DMS53 treated with DMSO at 0.1 percent for 48 hours (cell line): ENCODE data around the gene WDR74.

Source experiments
- DNase-seq: peaks from one replicate; lab custom pipeline; 2025; ENCODE audit not compliant: unreplicated experiment; lab: John Stamatoyannopoulos, UW

The WDR74 gene

GRCh38 chr11:62799486-62799885, 39.9 kb downstream of the WDR74 start:
- no peak for DNase-seq

DNA sequence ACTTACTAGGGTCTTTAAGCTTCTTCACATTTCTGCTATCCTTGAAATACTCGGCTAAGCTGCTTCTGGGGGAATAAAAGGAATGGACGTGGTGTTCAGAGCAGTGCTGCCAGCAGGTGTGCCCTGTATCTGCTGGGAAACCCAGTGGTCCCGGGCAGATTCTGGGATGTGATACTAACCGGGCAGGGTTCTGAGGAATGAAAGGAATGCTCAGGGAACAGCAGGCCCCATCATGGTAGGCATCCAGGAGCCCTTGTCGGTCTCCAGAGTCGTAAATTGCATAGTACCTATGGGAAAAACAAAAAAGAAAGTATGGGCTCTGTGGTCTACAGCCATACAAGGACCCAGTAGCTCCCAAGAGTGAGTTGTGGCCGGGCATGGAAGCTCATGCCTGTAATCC, 43.1 kb downstream of the WDR74 start:
- no peak for DNase-seq

DNA sequence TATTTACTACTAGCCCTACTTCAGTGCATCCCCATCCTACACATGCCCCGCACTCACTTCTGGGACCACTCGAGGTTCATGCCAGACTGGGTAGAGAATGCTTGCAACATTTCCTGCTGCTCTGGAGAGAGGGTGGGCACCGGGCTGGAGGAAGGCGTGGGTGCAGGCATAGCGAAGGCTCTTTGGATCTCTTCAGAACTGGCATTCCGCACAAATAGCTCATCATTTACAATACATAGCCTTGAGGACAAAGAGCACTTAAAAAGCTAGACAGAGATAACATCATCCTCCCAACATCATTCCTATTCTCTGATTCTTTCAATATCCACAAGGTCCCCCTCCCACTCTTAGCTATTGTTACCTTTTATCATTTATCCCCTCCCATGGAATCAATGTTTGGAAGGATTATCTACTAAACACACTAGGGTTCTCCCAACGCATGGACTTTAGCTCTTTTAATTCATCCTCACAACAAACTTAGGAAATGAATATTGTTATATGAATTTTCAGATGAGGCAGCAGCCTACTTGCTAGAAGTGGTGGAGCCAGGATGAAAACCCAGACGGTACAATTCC, 45.1 kb downstream of the WDR74 start:
- no peak for DNase-seq

DNA sequence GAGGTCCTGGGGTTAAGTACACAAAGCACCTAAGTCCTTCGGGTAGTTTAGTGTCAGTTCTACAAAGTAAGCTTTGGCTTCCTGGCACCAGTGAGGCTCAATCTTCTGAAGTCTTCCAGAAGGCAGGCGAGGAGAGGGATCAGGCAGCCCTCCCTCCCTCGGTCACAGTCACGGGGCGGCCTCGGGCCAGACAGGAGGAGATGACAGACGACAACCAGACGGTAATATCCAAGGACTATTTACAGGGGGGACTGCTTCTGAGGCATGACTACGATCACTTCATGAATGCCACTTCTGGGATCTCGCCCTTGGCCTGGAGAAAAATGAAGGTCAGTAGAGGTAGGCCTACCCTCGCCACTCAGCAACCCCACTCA, 47.2 kb downstream of the WDR74 start:
- DNase-seq: no peak

GRCh38 chr11:62791501-62792201, 47.7 kb downstream of the WDR74 start, which contains the start of gene TMEM223:
TMEM223 (minus strand) TSS chr11:62792006; CDS start chr11:62791994, 12 bp downstream.
- peak; percentile 39 for DNase-seq

DNA sequence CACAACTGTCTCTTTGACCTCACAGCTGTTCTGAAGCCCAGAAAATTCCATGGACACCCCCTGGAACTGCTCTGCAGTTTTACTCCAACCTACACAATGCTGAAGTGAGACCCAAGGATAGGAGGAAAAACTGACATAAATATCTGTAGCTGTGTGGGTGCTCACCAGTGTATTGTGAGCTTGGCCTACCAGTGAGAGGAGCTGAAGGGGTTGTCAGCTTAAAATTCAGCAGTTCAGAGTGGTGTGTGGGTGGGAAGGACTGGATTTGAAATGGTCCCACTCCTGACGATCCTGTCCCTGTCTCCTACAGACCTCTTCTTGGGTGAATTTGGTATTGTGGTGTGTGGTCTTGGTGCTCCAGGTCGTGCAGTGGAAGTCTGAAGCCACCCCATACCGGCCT, 49.8 kb downstream of the WDR74 start:
- no peak for DNase-seq

- DNase-seq: no peak
Measured at GRCh38 chr11:62788991-62789390, 50.4 kb downstream of the WDR74 start.

DNA sequence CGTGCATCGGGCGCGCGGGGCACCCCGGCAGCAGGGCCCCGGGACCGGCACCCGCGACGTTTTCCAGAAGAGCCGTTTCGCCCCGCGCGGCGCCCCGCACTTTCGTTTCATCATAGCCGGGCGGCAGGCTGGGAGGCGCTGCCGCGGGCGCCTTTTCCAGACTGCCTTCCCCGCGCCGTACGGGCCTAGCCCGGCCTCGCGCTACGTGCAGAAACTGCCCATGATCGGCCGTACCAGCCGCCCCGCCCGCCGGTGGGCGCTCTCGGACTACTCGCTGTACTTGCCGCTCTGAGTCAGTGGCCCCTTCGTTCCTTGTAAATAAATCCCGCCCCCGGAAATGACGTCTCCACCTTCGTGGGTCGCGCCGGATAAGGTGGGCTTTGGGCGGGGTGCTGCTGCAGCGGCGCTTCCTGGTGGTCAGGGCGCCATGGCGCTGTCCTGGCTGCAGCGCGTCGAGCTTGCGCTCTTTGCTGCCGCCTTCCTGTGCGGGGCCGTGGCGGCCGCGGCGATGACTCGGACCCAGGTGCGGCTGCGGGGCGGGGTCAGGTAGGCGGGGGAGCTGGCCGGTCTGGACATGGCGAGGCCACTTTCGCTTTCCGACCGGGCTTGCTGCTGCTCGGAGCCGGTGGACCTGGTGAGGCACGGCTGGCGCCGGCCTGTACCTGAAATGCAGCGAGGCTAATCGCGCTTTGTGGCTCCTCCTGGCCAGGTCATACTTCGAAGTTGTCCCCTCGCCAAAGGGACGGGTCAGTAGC, 52.2 kb downstream of the WDR74 start, which contains the start of gene TMEM179B:
Gene TMEM179B (plus strand): TSS at position 398 of the 755 bp plus-strand sequence. CDS start 30 bp downstream, at position 428.
- DNase-seq: peak; percentile 95

GRCh38 chr11:62786318-62787004, 52.9 kb downstream of the WDR74 start:
- DNase-seq: peak; percentile 75
